SK-N-SH treated with all-trans-retinoic acid at 6 μM for 48 hours (cell line): ENCODE results near the gene EIF3I.

Source experiments
- ARNTL ChIP-seq: fragments of 450-650 bp; formaldehyde crosslinking; IDR thresholded peaks from 2 replicates; pipeline ENCODE4 v1.5.0; 2020; ENCODE audit warnings: low read depth, mild to moderate bottlenecking, moderate library complexity, borderline replicate concordance
- BACH2 ChIP-seq: fragments of 250-450 bp; sonication (Bioruptor Pico); IDR thresholded peaks from 2 replicates; pipeline ENCODE4 v1.9.0; 2021; ENCODE audit warnings: mild to moderate bottlenecking, borderline replicate concordance
- GLIS3 ChIP-seq: fragments of 250-450 bp; sonication (Bioruptor Pico); IDR thresholded peaks from 2 replicates; pipeline ENCODE4 v1.5.0; 2020; ENCODE audit warnings: mild to moderate bottlenecking, moderate library complexity
- PATZ1 ChIP-seq: fragments of 250-450 bp; sonication (Bioruptor Pico); IDR thresholded peaks from 2 replicates; pipeline ENCODE4 v1.8.0; 2020; ENCODE audit warnings: mild to moderate bottlenecking, moderate library complexity, borderline replicate concordance
- ZC3H10 ChIP-seq: fragments of 250-450 bp; sonication (Bioruptor Pico); IDR thresholded peaks from 2 replicates; pipeline ENCODE4 v1.5.1; 2021; ENCODE audit warnings: mild to moderate bottlenecking, moderate library complexity
- ZFP30 ChIP-seq: fragments of 450-650 bp; formaldehyde crosslinking; IDR thresholded peaks from 2 replicates; pipeline ENCODE4 v1.5.0; 2022; ENCODE audit warnings: mild to moderate bottlenecking, moderate library complexity
- ZNF70 ChIP-seq: fragments of 450-650 bp; formaldehyde crosslinking; IDR thresholded peaks from 2 replicates; pipeline ENCODE4 v1.5.0; 2020; ENCODE audit warnings: mild to moderate bottlenecking, moderate library complexity

- no peak for TF ChIP-seq ARNTL (CRISPR knock-in tag)
- TF ChIP-seq ZC3H10 (CRISPR knock-in tag) = no peak
- no peak for TF ChIP-seq GLIS3
- no peak for TF ChIP-seq ZFP30 (CRISPR knock-in tag)
- TF ChIP-seq BACH2 (CRISPR knock-in tag) = no peak
- TF ChIP-seq PATZ1 (CRISPR knock-in tag) = no peak
- no peak for TF ChIP-seq ZNF70 (CRISPR knock-in tag)
These were observed 9.7 kb downstream of the EIF3I start for GRCh38 chr1:32231843-32232432.
